Measurements from ENCODE around the gene ALK.

The ALK gene

DNA sequence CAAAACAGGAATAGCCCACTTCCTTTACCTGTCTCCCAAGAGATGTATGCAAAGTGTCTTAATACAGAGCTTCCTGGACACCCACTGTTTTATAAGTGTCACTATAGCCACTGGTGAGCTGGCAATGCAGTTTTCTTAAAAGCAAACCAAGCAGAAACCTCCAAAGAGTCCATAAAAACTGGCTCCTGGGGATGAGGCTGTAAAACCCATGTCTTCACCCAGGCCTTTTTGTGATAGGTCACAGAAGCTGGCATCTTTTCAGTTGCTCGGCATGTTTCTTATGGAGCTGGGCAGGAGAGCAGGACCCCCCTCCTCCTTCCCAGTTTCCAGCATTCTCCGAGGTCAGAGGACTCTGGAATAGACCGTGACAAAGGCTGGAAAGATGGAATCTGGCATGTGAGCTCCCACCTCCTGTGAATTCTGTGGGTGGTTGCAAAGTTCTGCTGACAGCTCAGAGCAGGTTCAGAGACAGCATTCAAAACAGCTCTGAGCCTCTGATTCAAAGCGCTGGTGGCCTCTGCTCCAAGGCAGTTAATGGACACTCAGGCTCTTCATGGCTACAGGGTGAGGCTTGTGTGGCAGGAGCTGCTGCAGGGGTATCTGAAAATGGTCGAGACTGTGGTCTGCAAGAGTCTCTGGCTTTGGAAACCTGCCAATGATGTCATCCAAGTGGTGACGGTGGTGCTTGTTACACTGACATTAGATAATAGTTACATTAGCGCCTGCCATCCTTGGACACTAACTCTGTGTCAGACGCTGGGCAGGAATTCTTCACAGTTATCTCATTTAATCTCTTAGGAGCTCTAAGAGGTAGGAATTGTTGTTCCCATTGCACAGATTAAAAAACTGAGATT lies 522.8 kb downstream of the ALK start (continued):
- TF ChIP-seq REST (tag by site-specific recombination; IDR thresholded peaks at IDR 0.05) (no peak), GLIS2 (tag by site-specific recombination; IDR thresholded peaks at IDR 0.05) (no peak), ZNF274 (IDR thresholded peaks at IDR 0.05; ENCODE audit: low read length) (no peak), ZNF274 (tag by site-specific recombination; IDR thresholded peaks at IDR 0.05; ENCODE audit: borderline replicate concordance) (no peak), ZNF585B (tag by site-specific recombination; IDR thresholded peaks at IDR 0.05) (no peak), MYNN (tag by site-specific recombination; IDR thresholded peaks at IDR 0.05; ENCODE audit: borderline replicate concordance) (no peak), ZBTB48 (tag by site-specific recombination; IDR thresholded peaks at IDR 0.05) (no peak), ZBTB1 (tag by site-specific recombination; IDR thresholded peaks at IDR 0.05) (no peak), ZNF48 (tag by site-specific recombination; IDR thresholded peaks at IDR 0.05) (no peak), ZBTB20 (tag by site-specific recombination; IDR thresholded peaks at IDR 0.05) (no peak)
- TF ChIP-seq, protein P1, sequence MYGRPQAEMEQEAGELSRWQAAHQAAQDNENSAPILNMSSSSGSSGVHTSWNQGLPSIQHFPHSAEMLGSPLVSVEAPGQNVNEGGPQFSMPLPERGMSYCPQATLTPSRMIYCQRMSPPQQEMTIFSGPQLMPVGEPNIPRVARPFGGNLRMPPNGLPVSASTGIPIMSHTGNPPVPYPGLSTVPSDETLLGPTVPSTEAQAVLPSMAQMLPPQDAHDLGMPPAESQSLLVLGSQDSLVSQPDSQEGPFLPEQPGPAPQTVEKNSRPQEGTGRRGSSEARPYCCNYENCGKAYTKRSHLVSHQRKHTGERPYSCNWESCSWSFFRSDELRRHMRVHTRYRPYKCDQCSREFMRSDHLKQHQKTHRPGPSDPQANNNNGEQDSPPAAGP (tag by site-specific recombination; IDR thresholded peaks at IDR 0.05): no peak

DNA sequence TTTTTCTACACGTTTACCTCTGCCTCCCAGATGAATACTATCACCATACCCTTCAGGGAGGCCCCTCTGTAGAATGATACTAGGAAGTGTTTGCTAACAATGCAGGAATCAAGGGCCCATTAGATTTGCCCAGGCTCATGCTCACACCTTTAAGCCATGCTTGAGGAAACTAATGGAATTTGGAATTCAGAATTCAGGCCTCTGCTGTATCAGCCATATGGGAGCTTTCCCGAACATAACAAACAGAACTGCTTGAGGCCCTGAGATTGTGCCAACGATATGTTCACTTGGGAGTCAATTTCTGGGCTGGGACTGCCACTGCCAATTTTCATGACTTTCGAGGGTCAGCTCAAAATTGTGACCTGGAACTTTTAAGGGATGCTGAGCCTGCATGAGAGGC lies 523.7 kb downstream of the ALK start:
- ChIA-PET CTCF (interaction anchor here (0.6 kb wide), 1 partner anchor 678 kb away, joined by 3 read pairs; no protein-coding TSS in a partner anchor), POLR2A (no interaction called here)

DNA sequence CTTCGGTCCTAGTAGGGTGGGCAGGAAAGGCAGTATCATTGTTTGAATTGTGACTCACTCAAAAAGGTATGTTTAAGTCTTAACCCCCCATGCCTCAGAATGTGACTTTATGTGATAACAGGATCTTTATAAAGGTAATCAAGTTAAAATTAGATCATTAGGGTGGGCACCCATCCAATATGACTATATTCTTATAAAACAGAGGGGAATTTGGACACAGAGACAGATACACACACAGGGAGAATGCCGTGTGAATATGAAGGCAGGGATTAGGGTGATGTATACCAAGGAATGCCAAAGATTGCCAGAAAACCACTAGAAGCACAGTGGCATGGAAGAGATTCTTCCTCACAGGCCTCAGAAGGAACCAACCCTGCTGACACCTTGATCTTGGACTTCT lies 524.3 kb downstream of the ALK start:
- ChIA-PET CTCF (no interaction called here), POLR2A (no interaction called here)

More for the DNA sequence above, 523.7 kb downstream of the ALK start:
- H3K9me3 ChIP-seq (ENCODE audit: control insufficient read depth, insufficient read depth, low read depth, low read length): no peaks in the 10 kb centered on the region
- no peaks in the 10 kb centered on the region for H3K36me3 ChIP-seq (ENCODE audit: control insufficient read depth in 2 of 2, insufficient read depth in 1 of 2, low read length in 2 of 2)
- no peak overlapping the region for H3K4me3 ChIP-seq (ENCODE audit: low read depth, low read length)
- peaks cover 10% of the 10 kb centered on the region for H3K4me1 ChIP-seq (ENCODE audit: control insufficient read depth, insufficient read depth, low read length)
- no peak overlapping the region for H3K27ac ChIP-seq (ENCODE audit: extremely low read depth, low read depth, low read length)
- no peak for TF ChIP-seq ZFP37 (tag by site-specific recombination; IDR thresholded peaks at IDR 0.05)
- no peak for TF ChIP-seq ZNF184 (tag by site-specific recombination; IDR thresholded peaks at IDR 0.05)
- TF ChIP-seq ZNF302 (tag by site-specific recombination; IDR thresholded peaks at IDR 0.05; ENCODE audit: low read depth): no peak
- no peak for TF ChIP-seq ZNF843 (tag by site-specific recombination; IDR thresholded peaks at IDR 0.05)

More for the DNA sequence above, 524.3 kb downstream of the ALK start:
- H3K27ac ChIP-seq (ENCODE audit: extremely low read depth, low read depth, low read length): no peak overlapping the region
- peaks cover 10% of the 10 kb centered on the region for H3K4me1 ChIP-seq (ENCODE audit: control insufficient read depth, insufficient read depth, low read length)
- peak; percentile 82 for TF ChIP-seq ZNF548 (tag by site-specific recombination; IDR thresholded peaks at IDR 0.05)
- TF ChIP-seq ZNF48 (tag by site-specific recombination; IDR thresholded peaks at IDR 0.05): no peak
- no peak for TF ChIP-seq GLI4 (tag by site-specific recombination; IDR thresholded peaks at IDR 0.05)
- no peak for TF ChIP-seq YY2 (tag by site-specific recombination; IDR thresholded peaks at IDR 0.05)
- no peak for TF ChIP-seq ZNF521 (tag by site-specific recombination; IDR thresholded peaks at IDR 0.05)
- H3K4me3 ChIP-seq (ENCODE audit: low read depth, low read length): no peak overlapping the region
- no peaks in the 10 kb centered on the region for H3K36me3 ChIP-seq (ENCODE audit: control insufficient read depth in 2 of 2, insufficient read depth in 1 of 2, low read length in 2 of 2)
- H3K9me3 ChIP-seq (ENCODE audit: control insufficient read depth, insufficient read depth, low read depth, low read length): no peaks in the 10 kb centered on the region

Measured in HEK293 (cell line).